Neuronal stem cell (in vitro differentiated cells): ENCODE data around the gene C8G.

Experiments
- DNase-seq: peaks from one replicate; pipeline ENCODE4 v3.0.0-alpha.2; 2013; ENCODE audit warnings: low spot score
- H2AFZ ChIP-seq: one replicate; pipeline ENCODE4 v1.6.1; 2013; ENCODE audit warnings: mild to moderate bottlenecking, low read length, inconsistent platforms
- H2AK5ac ChIP-seq: 2 replicates; pipeline ENCODE4 v1.6.1; 2013; ENCODE audit warnings: low read depth, mild to moderate bottlenecking, inconsistent platforms, low read length, moderate library complexity, mixed read lengths
- H2BK120ac ChIP-seq: 2 replicates; pipeline ENCODE4 v1.6.1; 2013; ENCODE audit warnings: low read depth, mild to moderate bottlenecking, inconsistent platforms, low read length, moderate library complexity, mixed read lengths
- H2BK12ac ChIP-seq: one replicate; pipeline ENCODE4 v1.6.1; 2013; ENCODE audit warnings: low read length, inconsistent platforms
- H2BK15ac ChIP-seq: 2 replicates; pipeline ENCODE4 v1.6.1; 2013; ENCODE audit warnings: mild to moderate bottlenecking, low read length, inconsistent platforms, mixed read lengths
- H2BK5ac ChIP-seq: one replicate; pipeline ENCODE4 v1.6.1; 2013; ENCODE audit warnings: inconsistent platforms, mild to moderate bottlenecking, low read length, moderate library complexity
- H3K14ac ChIP-seq: one replicate; pipeline ENCODE4 v1.6.1; 2013; ENCODE audit warnings: low read length, inconsistent platforms
- H3K18ac ChIP-seq: 2 replicates; pipeline ENCODE4 v1.6.1; 2013; ENCODE audit warnings: low read length, inconsistent platforms
- H3K23ac ChIP-seq: 2 replicates; pipeline ENCODE4 v1.6.1; 2013; ENCODE audit warnings: low read depth, mild to moderate bottlenecking, mixed read lengths, low read length, inconsistent platforms; ENCODE audit not compliant: poor library complexity
- H3K27ac ChIP-seq: replicated peaks from 3 replicates; pipeline ENCODE4 v1.5.1; 2013; ENCODE audit warnings: low read length, inconsistent platforms
- H3K27me3 ChIP-seq, 3 experiments: 2 replicates each; pipeline ENCODE4 v1.6.1; 2013; ENCODE audit warnings: low read length in 3 of 3, mild to moderate bottlenecking in 2 of 3, inconsistent platforms in 1 of 3, low read depth in 1 of 3, mixed read lengths in 1 of 3, moderate library complexity in 1 of 3; ENCODE audit not compliant: control insufficient read depth in 3 of 3, insufficient read depth in 3 of 3
- H3K36me3 ChIP-seq, 2 donors: replicated peaks in 1 of 2; 2 replicates each; pipeline ENCODE4 v1.6.1; 2013; ENCODE audit warnings: low read length in 2 of 2; ENCODE audit not compliant: control insufficient read depth in 2 of 2, insufficient read depth in 2 of 2
- H3K4ac ChIP-seq: 2 replicates; pipeline ENCODE4 v1.6.1; 2013; ENCODE audit warnings: inconsistent platforms, mild to moderate bottlenecking, low read length, moderate library complexity
- H3K4me1 ChIP-seq, 2 donors: 1 replicate in 1 of 2; 2 replicates in 1 of 2; pipeline ENCODE4 v1.6.1; 2013; ENCODE audit warnings: low read length in 2 of 2, low read depth in 1 of 2; ENCODE audit not compliant: control insufficient read depth in 2 of 2, insufficient read depth in 1 of 2
- H3K4me2 ChIP-seq: one replicate; pipeline ENCODE4 v1.6.1; 2013; ENCODE audit warnings: mild to moderate bottlenecking, low read length, inconsistent platforms; ENCODE audit not compliant: insufficient read depth, poor library complexity, severe bottlenecking
- H3K4me3 ChIP-seq, 2 donors: 2 replicates each; pipeline ENCODE4 v1.5.1; 2013; ENCODE audit warnings: low read length in 2 of 2, mild to moderate bottlenecking in 2 of 2, inconsistent platforms in 1 of 2, moderate library complexity in 1 of 2
- H3K79me1 ChIP-seq: one replicate; pipeline ENCODE4 v1.6.1; 2013; ENCODE audit warnings: low read depth, mild to moderate bottlenecking, inconsistent platforms, low read length, moderate library complexity
- H3K9ac ChIP-seq: one replicate; pipeline ENCODE4 v1.6.1; 2013; ENCODE audit warnings: mild to moderate bottlenecking, low read depth, low read length, inconsistent platforms; ENCODE audit not compliant: poor library complexity
- H3K9me3 ChIP-seq, 2 donors: replicated peaks in 1 of 2; 2 replicates each; pipeline versions ENCODE3 to v1.6.1; 2013; ENCODE audit warnings: low read length in 2 of 2, mild to moderate bottlenecking in 2 of 2, inconsistent platforms in 1 of 2, low read depth in 1 of 2, mixed read lengths in 1 of 2, moderate library complexity in 1 of 2; ENCODE audit not compliant: control insufficient read depth in 2 of 2, insufficient read depth in 1 of 2
- H4K8ac ChIP-seq: one replicate; pipeline ENCODE4 v1.6.1; 2013; ENCODE audit warnings: low read depth, mild to moderate bottlenecking, inconsistent platforms, low read length, moderate library complexity
- H4K91ac ChIP-seq: one replicate; pipeline ENCODE4 v1.6.1; 2013; ENCODE audit warnings: low read length, low read depth, mild to moderate bottlenecking, inconsistent platforms; ENCODE audit not compliant: poor library complexity
- WGBS, 2 donors: extraction: QIAGEN DNeasy Blood & Tissue Kit; methylation state at CpG; one replicate each; pipeline ENCODE4 v1.1.7; 2013; ENCODE audit warnings: missing lambda C conversion rate in 2 of 2, mixed read lengths in 1 of 2; ENCODE audit not compliant: insufficient read length in 2 of 2, insufficient replicate concordance in 1 of 2; ENCODE audit errors: extremely low coverage in 2 of 2; 5-methylcytosine and 5-hydroxymethylcytosine counted together

Gene C8G

GRCh38 chr9:136962701-136963248, 17.7 kb downstream of the C8G start:
- Histone ChIP-seq H3K27me3 (peaks cover 0 to 21% (median 0%) of the 10 kb centered on the region in 3 experiments), H2BK15ac (no peak overlapping the region), H3K4me1 (peaks cover 8 to 15% of the 10 kb centered on the region in 2 donors), H3K36me3 (no peaks in the 10 kb centered on the region), H2AK5ac (peak overlapping the region; percentile 76), H3K18ac (peak overlapping the region; percentile 61), H3K27ac (no peak overlapping the region), H3K79me1 (peaks cover 3% of the 10 kb centered on the region), H2BK12ac (peak overlapping the region; percentile 100), H3K4me3 (no peak overlapping the region), H3K9ac (peak overlapping the region; percentile 71), H3K23ac (peak overlapping the region; percentile 66), H3K9me3 (peaks cover 0 to 1% of the 10 kb centered on the region in 2 donors), H2BK5ac (no peak overlapping the region), H2BK120ac (no peak overlapping the region), H3K4me2 (no peak overlapping the region), H3K4ac (no peak overlapping the region), H2AFZ (no peak overlapping the region), H3K14ac (peak overlapping the region; percentile 86), H4K91ac (no peak overlapping the region), H4K8ac (no peak overlapping the region)
- no CpG with 5 or more reads among the region's 11 CpGs for WGBS, 2 donors
- DNase-seq, result no peak

DNA sequence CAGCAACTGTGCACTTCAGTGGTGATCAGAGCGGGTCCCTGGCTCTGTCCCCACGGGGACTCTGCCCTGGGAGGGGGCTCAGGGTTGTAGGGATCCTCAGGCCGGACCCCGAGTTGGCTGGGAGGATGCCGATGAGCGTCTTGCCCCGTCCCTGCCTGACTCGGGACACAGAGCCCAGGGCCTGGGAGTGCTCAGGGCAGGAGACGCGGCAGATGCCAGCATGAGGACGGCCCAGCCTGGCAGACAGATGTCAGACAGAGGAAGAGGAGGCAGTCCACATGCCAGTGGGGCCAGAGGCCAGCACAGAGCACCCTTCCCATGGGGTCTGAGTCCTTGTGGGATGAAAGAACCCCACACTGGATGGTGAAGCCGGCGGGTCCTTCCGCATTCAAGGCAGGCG, 18.3 kb downstream of the C8G start:
- Histone ChIP-seq H2BK12ac (peak overlapping the region; percentile 58), H3K4me1 (peaks cover 8 to 15% of the 10 kb centered on the region in 2 donors), H3K9ac (no peak overlapping the region), H3K4me2 (no peak overlapping the region), H3K23ac (no peak overlapping the region), H2AK5ac (peak overlapping the region; percentile 76), H3K27me3 (peaks cover 0 to 21% (median 0%) of the 10 kb centered on the region in 3 experiments), H3K4me3 (no peak overlapping the region), H3K79me1 (peaks cover 3% of the 10 kb centered on the region), H2BK5ac (no peak overlapping the region), H2BK120ac (peak overlapping the region; percentile 81), H2AFZ (peak overlapping the region; percentile 56), H4K91ac (no peak overlapping the region), H3K36me3 (no peaks in the 10 kb centered on the region), H4K8ac (no peak overlapping the region), H3K4ac (peak overlapping the region; percentile 66), H3K9me3 (peaks cover 0 to 1% of the 10 kb centered on the region in 2 donors), H2BK15ac (peak overlapping the region; percentile 97), H3K18ac (peak overlapping the region; percentile 83), H3K27ac (no peak overlapping the region), H3K14ac (peak overlapping the region; percentile 21)
- no CpG with 5 or more reads among the region's 15 CpGs for WGBS, 2 donors
- no peak for DNase-seq

- no peak overlapping the region for H3K9ac ChIP-seq
- peak overlapping the region; percentile 56 for H2AFZ ChIP-seq
- no peak overlapping the region for H4K91ac ChIP-seq
- H2BK15ac ChIP-seq, result peak overlapping the region; percentile 97
- H3K27me3 ChIP-seq, result peaks cover 0 to 21% (median 0%) of the 10 kb centered on the region in 3 experiments
- no peak overlapping the region for H3K4me2 ChIP-seq
- no peak overlapping the region for H3K4me3 ChIP-seq
- H3K18ac ChIP-seq, result peak overlapping the region; percentile 85
- H3K9me3 ChIP-seq, result peaks cover 0 to 1% of the 10 kb centered on the region in 2 donors
- peak overlapping the region; percentile 41 for H2BK12ac ChIP-seq
- peak overlapping the region; percentile 8 for H3K14ac ChIP-seq
- H3K4me1 ChIP-seq, result peaks cover 8 to 15% of the 10 kb centered on the region in 2 donors
- no peaks in the 10 kb centered on the region for H3K36me3 ChIP-seq
- H3K4ac ChIP-seq, result peak overlapping the region; percentile 66
- H2BK120ac ChIP-seq, result peak overlapping the region; percentile 81
- no peak overlapping the region for H3K23ac ChIP-seq
- no peak overlapping the region for H3K27ac ChIP-seq
- H2BK5ac ChIP-seq, result no peak overlapping the region
- H4K8ac ChIP-seq, result no peak overlapping the region
- WGBS, 2 donors, result no CpG with 5 or more reads among the region's 12 CpGs
- no peak for DNase-seq
- peaks cover 1% of the 10 kb centered on the region for H3K79me1 ChIP-seq
- peak overlapping the region; percentile 76 for H2AK5ac ChIP-seq
These were observed 18.7 kb downstream of the C8G start for GRCh38 chr9:136963751-136964150.

GRCh38 chr9:136964171-136964689, 19.2 kb downstream of the C8G start:
- H2AFZ ChIP-seq, result no peak overlapping the region
- WGBS, 2 donors, result no CpG with 5 or more reads among the region's 22 CpGs
- DNase-seq, result no peak
- peak overlapping the region; percentile 85 for H3K18ac ChIP-seq
- H3K23ac ChIP-seq, result peak overlapping the region; percentile 89
- peak overlapping the region; percentile 43 for H4K8ac ChIP-seq
- H3K9ac ChIP-seq, result peak overlapping the region; percentile 60
- peak overlapping the region; percentile 89 for H2BK15ac ChIP-seq
- peaks cover 0 to 1% of the 10 kb centered on the region in 2 donors for H3K9me3 ChIP-seq
- peaks cover 8 to 15% of the 10 kb centered on the region in 2 donors for H3K4me1 ChIP-seq
- peak overlapping the region; percentile 24 for H2BK5ac ChIP-seq
- H3K79me1 ChIP-seq, result peaks cover 1% of the 10 kb centered on the region
- H3K27ac ChIP-seq, result no peak overlapping the region
- peak overlapping the region; percentile 76 for H2AK5ac ChIP-seq
- no peak overlapping the region for H4K91ac ChIP-seq
- H3K27me3 ChIP-seq, result peaks cover 0 to 21% (median 0%) of the 10 kb centered on the region in 3 experiments
- peak overlapping the region; percentile 18 for H2BK120ac ChIP-seq
- peak overlapping the region; percentile 84 for H2BK12ac ChIP-seq
- no peak overlapping the region for H3K4ac ChIP-seq
- H3K4me3 ChIP-seq, result no peak overlapping the region
- H3K4me2 ChIP-seq, result no peak overlapping the region
- H3K36me3 ChIP-seq, result no peaks in the 10 kb centered on the region
- H3K14ac ChIP-seq, result peak overlapping the region; percentile 38
